OCI-LY1 (cell line): ENCODE data around the gene CBLC.

Experiments
- CTCF ChIP-seq: fragments of 200-600 bp; sonication (generic), shearing (Covaris generic); IDR thresholded peaks from 2 replicates; pipeline ENCODE4 v1.5.1; 2017; ENCODE audit warnings: mild to moderate bottlenecking, antibody characterized with exemption, low read length, moderate library complexity, mixed read lengths
- EZH2 ChIP-seq: fragments of 200-600 bp; sonication (generic), shearing (Covaris generic); IDR thresholded peaks from 2 replicates; pipeline ENCODE4 v1.8.0; 2017; ENCODE audit warnings: borderline replicate concordance, mixed run types, mild to moderate bottlenecking, antibody characterized with exemption, low read length, moderate library complexity, mixed read lengths

- TF ChIP-seq CTCF (no peak), EZH2 (no peak)
Observed at GRCh38 chr19:44735011-44735410, 42.7 kb upstream of the CBLC start.
